NT2/D1 (cell line): ENCODE results near the gene OR2J1.

ENCODE experiments used
- SUZ12 ChIP-seq: IDR thresholded peaks from 2 replicates; pipeline ENCODE4 v1.6.1; 2011; ENCODE audit not compliant: insufficient read length, insufficient read depth; ENCODE audit errors: extremely low read depth
- YY1 ChIP-seq: IDR thresholded peaks from 2 replicates; pipeline ENCODE4 v1.6.1; 2011; ENCODE audit not compliant: insufficient read length, insufficient read depth

DNA sequence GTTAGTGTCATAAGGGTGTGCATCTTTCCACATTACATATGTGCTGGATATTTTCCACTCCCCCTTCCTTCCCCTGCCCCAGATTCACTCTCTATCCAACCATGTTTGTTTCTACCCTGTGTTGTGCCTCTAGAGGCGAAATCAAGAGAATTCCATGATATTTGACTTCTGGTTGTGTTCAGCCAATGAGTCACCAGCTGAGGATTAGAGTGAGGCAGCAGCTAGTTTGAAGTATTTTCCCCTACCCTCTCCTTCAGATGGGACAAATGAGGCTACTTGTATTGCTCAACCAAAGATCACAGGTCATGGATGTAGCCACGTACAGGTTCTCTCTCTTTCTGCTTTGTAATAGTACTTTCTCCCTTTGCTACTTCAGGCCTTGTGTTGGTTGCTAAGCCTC, 46.9 kb downstream of the OR2J1 start:
- TF ChIP-seq SUZ12 (no peak), YY1 (no peak)
